ENCODE data around the gene TUBA8.
"Not testable (repeated sequence)": the region's sequence is repeated elsewhere in the genome, so short reads cannot be mapped to it uniquely, and the experiment has no call there.

TUBA8 gene

GRCh38 chr22:18077639-18078328 is 32.8 kb upstream of the TUBA8 start, which contains the start of gene PEX26:
Gene PEX26 (plus strand): TSS chr22:18077990. CDS start chr22:18078377, 387 bp downstream.
- DNase-seq = peak; percentile 94 to 95

GRCh38 chr22:18078329-18079041 is 32.1 kb upstream of the TUBA8 start:
- DNase-seq = peak; percentile 53 to 66

- DNase-seq = no peak
These were observed 30.8 kb upstream of the TUBA8 start for GRCh38 chr22:18079706-18080233.

GRCh38 chr22:18081416-18081815 is 29.2 kb upstream of the TUBA8 start:
- DNase-seq = no peak

- DNase-seq = no peak
These were observed 28.1 kb upstream of the TUBA8 start for GRCh38 chr22:18082467-18082866.

- no peak for DNase-seq
These were observed 27.2 kb upstream of the TUBA8 start for GRCh38 chr22:18083406-18083805.

- DNase-seq = no peak
These were observed 25.4 kb upstream of the TUBA8 start for GRCh38 chr22:18085188-18085587.

- DNase-seq = no peak
These were observed 23.2 kb upstream of the TUBA8 start for GRCh38 chr22:18087350-18087855.

GRCh38 chr22:18088825-18089568 is 21.6 kb upstream of the TUBA8 start:
- DNase-seq = peak; percentile 32 to 38

- no peak for DNase-seq
These were observed 20.3 kb upstream of the TUBA8 start for GRCh38 chr22:18090286-18090685.

- DNase-seq = no peak
These were observed 19.1 kb upstream of the TUBA8 start for GRCh38 chr22:18091478-18091877.

- DNase-seq = peak in 1 of 2 donors; percentile 32
These were observed 18.6 kb upstream of the TUBA8 start for GRCh38 chr22:18091916-18092526.

GRCh38 chr22:18093661-18094060 is 16.9 kb upstream of the TUBA8 start:
- DNase-seq = no peak

- DNase-seq = no peak
These were observed 15.4 kb upstream of the TUBA8 start for GRCh38 chr22:18095101-18095805.

- no peak for DNase-seq
These were observed 13.8 kb upstream of the TUBA8 start for GRCh38 chr22:18096823-18097222.

GRCh38 chr22:18100781-18101180 is 9.8 kb upstream of the TUBA8 start:
- no peak for DNase-seq

GRCh38 chr22:18101536-18101935 is 9.1 kb upstream of the TUBA8 start:
- DNase-seq = no peak

- peak; percentile 35 to 44 for DNase-seq
These were observed 6.9 kb upstream of the TUBA8 start for GRCh38 chr22:18103527-18104269.

GRCh38 chr22:18104566-18104965 is 6.0 kb upstream of the TUBA8 start:
- DNase-seq = no peak

- not testable (repeated sequence) for DNase-seq
These were observed 4.6 kb upstream of the TUBA8 start for GRCh38 chr22:18105981-18106380.
